HG03521 (cell line): ENCODE results near the gene HSF2BP.
"Not testable (repeated sequence)": the region's sequence is repeated elsewhere in the genome, so short reads cannot be mapped to it uniquely, and the experiment has no call there.

Source experiments
- ATAC-seq: cut with Tn5 transposase; IDR thresholded peaks from one replicate; pipeline ENCODE4 v1.9.1; 2021; ENCODE audit warnings: mild to moderate bottlenecking, moderate library complexity; ENCODE audit not compliant: unreplicated experiment

HSF2BP gene

DNA sequence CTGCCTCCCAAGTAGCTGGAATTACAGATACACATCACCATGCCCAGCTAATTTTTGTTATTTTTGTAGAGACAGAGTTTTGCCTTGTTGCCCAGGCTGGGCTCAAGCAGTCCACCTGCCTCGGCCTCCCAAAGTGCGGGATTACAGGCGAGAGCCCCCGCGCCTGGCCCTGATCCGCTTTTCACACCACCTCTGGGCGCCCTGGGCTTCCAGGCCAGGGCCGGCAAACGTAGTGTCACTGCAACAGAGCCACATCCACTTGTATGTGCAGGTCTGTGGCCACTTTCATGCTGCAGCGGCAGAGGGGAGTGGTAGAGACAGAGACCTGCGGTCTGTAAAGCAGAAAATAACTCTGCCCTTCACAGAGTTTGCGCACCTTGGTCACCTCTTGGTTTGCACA, 29.6 kb upstream of the HSF2BP start:
- ATAC-seq = no peak

DNA sequence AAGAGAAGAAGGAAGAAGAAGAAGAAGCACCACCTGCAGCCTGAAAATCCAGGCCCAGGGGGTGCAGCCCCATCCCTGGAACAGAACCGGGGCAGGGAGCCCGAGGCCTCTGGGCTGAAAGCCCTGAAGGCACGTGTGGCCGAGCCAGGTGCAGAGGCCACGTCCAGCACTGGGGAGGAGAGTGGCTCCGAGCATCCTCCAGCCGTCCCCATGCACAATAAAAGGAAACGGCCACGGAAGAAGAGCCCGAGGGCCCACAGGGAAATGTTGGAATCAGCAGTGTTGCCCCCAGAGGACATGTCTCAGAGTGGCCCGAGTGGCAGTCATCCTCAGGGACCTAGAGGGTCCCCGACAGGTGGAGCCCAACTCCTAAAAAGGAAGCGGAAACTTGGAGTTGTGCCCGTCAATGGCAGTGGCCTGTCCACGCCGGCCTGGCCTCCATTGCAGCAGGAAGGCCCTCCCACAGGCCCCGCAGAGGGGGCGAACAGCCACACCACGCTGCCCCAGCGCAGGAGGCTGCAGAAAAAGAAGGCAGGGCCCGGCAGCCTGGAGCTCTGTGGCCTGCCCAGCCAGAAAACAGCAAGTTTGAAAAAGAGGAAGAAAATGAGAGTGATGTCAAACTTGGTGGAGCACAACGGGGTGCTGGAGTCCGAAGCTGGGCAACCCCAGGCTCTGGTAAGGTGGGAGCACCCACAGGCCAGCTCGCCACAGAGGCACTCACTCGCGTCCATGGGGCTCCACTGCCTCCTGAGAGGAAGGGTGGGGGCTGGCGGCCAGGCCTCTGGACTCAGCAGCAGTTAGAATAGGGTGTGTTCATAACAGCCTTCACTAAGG, 28.5 kb upstream of the HSF2BP start:
- no peak for ATAC-seq

GRCh38 chr21:43686811-43687565, 27.7 kb upstream of the HSF2BP start:
- no peak for ATAC-seq

DNA sequence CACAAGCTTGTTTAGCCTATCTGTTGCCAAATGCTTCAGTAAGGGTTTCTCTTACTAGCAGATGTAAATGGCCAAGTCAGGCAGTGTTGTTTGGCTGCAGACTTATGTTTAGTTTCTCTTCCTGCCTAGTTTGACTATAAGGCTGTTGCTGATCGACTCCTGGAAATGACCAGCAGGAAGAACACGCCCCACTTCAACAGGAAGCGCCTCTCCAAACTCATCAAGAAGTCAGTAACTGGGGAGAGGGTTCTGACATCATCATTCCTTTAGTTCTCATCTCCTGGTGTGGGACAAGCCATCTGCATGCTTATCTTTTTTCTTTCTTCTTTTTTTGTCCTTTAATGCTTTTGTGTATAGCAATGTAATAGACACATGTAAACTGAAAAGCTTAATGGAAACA, 25.1 kb upstream of the HSF2BP start:
- no peak for ATAC-seq

- ATAC-seq = no peak
These were observed 22.4 kb upstream of the HSF2BP start for GRCh38 chr21:43681650-43682049.

DNA sequence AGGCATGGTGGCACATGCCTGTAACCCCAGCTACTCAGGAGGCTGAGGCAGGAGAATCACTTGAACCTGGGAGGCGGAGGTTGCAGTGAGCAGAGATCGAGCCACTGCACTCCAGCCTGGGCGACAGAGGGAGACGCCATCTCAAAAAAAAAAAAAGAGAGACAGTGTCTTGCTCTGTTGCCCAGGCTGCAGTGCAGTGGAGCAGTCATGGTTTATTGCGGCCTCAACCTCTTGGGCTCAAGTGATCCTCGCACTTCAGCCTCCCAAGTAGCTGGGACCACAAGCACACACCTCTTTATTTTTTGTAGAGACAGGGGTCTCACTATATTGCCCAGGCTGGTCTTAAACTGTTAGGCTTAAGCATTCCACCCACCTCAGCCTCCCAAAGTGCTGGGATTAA, 21.1 kb upstream of the HSF2BP start:
- ATAC-seq = not testable (repeated sequence)

GRCh38 chr21:43679951-43680350, 20.7 kb upstream of the HSF2BP start:
- no peak for ATAC-seq

- no peak for ATAC-seq
These were observed 17.1 kb upstream of the HSF2BP start for GRCh38 chr21:43676391-43676790.

DNA sequence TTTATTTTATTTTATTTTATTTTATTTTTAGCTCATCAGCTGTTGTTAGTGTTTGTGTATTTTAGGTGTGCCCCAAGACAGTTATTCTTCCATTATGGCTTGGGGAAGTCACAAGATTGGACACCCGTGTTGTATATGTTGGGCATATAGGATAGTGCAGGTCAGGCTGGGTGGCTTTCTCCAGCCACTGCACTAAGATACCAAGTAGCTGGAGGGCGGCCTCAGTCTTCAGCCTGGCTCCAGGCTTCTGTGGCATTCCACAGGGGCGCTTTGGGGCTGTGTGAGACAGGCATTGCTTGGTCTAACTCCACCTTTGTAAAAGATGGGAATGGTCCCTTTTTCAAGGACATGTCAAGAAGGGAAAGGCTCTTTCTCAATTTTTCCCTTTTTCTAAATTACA, 16.6 kb upstream of the HSF2BP start:
- no peak for ATAC-seq

DNA sequence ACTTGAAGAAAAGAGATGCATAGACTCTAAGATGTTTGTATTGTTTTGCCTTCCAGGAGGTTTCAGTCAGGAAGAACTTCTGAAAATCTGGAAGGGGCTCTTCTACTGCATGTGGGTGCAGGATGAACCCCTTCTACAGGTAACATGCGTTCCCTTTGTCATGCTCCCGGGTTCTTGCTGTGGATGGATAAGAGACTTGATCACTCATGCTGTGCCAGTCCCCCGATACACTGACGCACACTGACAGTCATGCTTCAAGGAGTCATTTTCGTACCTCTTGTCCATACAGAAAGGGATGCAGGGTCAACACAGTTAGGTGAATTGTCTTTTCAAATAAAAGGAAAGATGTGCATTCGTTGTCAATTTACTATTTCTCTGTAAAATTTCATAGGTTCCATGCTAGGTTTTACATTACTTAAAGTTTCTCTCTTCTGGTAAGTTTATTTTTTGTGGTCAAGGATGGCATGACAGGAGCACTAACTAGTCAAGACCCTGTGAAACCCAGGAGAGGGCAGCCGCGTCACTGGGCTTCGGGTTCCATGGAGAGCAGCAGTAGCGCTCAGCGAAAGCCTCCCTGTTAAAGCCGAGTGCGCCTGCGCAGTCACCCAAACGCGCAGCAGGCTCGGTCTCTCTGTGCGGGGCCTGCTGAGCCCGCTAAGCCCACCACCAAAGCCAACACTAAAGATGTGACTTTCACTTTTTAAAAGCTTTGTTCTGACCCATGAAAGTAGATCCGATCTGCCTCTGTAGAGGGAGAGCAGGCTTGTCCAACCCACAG, 10.7 kb upstream of the HSF2BP start:
- no peak for ATAC-seq

DNA sequence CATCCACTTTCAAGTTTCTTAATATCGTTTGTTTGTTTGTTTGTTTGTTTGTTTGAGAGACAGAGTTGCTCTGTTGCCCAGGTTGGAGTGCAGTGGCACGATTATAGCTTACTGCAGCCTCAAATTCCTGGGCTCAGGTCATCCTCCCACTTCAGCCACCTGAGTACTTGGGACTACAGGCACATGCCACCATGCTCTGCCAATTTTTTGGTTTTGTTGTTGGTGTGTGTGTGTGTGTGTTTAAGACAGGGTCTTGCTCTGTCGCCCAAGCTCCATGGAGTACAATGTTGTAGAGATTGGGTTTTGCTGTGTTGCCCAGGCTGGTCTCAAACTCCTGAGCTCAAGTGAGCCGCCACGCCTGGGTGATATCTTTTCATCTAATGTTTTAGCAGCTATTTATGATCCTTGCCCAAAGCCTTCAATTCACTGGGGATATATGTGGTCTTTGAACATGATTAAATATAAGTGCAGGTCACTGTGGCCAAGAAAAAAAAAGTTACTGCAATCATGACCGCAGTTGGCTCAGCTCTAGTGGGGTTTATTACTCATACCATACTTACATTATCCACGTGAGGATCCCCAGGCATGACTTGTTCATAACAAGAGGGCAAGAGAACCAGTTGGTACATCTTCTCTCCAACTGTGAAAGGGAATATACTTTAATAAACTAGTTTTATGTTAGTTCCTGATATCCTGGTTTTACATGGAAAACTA, 8.1 kb upstream of the HSF2BP start:
- no peak for ATAC-seq

DNA sequence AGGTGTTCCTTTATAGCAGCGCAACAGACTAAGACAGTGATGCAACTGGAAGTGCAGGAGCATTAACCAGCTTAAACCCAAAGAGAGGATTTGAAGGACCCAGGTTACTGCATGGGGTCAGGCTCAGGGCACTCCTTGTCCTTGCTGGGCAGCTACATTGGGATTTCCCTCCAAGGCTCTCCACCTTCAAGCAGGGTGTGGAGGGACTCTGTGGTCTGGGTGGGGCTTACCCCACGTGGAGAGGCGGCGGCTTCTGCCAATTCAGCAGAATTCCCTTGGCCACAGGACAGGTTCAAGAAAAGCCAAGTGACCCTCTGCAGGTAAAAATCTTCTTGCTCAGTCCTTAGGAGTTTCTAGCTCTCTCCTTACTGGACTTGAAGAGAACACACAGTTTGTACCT, 6.6 kb upstream of the HSF2BP start:
- ATAC-seq = no peak

- ATAC-seq = no peak
These were observed 5.1 kb upstream of the HSF2BP start for GRCh38 chr21:43664358-43664757.

GRCh38 chr21:43663033-43663432, 3.7 kb upstream of the HSF2BP start:
- ATAC-seq = no peak

DNA sequence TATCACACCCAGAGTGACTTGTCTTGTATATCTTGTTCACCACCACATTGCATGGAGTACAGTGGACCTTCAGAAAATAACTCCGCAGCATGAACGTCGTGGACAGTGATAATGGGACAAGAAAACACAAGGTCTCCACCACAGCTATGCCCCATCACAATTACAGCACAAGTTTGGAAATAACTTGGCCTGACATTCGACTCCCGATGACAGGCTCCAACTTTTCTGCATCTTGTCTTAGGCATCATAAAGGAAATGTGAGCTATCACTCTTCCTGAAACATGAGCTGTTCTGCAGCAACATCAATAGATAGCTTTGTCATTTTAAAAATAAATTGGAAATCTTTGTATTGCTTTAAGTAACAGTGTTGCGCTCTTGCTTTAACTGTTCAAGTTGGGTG, 3.0 kb upstream of the HSF2BP start:
- ATAC-seq = no peak

GRCh38 chr21:43658769-43659135, 536 bp downstream of the HSF2BP start:
- no peak for ATAC-seq

- no peak for ATAC-seq
These were observed 1.1 kb downstream of the HSF2BP start for GRCh38 chr21:43658088-43658741.

DNA sequence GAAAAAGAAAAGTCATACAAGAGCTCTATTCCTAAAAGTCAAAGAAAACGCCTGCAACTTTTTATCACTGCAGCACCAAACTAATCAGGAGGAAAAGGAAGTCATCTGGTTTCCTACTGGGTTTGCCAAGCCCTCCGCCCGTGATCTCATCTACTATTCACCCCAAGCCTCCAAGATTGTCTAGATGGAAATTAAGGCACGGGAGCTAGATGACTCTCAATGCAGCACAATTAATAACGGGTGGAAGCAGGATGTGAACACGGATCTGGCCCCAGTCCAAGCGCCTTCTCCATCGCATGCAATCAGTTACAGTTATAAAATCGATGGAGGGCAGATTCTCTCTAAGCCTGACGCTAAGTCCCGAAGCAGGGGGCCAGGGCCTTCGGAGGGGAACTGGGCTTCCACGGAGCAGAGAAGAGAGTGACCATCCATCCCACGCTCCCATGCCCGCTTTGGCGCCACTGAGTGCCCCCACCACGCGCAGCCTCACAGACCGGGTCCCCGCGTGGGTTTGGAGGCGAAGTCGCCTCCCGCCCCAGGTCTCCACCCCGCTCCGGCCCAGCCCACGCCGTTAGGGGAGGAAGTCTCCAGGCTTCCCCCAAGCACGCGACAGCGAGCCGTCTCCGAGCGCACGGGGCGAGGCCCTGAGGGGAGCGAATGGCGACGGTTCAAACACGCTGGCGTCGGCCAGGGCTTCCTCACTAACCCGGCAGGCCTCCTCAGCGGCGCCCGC, 1.8 kb downstream of the HSF2BP start:
- ATAC-seq = no peak

GRCh38 chr21:43654806-43655489, 4.3 kb downstream of the HSF2BP start:
- no peak for ATAC-seq
